H1 (cell line): ENCODE data around the gene TAF1B. TPM values are rescaled to one million over a fixed set of nuclear protein-coding genes. Genes with fewer than 3 reads are reported as not detected.

Experiments
- CBX8 ChIP-seq: fragments of 300-800, 300-1000 bp; sonication (generic); IDR thresholded peaks from 2 replicates; pipeline ENCODE4 v1.7.1; 2016; ENCODE audit warnings: low read depth, low read length, borderline replicate concordance
- EZH2 ChIP-seq: fragments of 200-600 bp; sonication (generic); IDR thresholded peaks from 2 replicates; pipeline ENCODE4 v1.7.1; 2012; ENCODE audit warnings: low read depth, mild to moderate bottlenecking, moderate library complexity, low read length, inconsistent platforms; ENCODE audit not compliant: severe bottlenecking
- PHF8 ChIP-seq: fragments of 200-600 bp; sonication (generic); conservative IDR thresholded peaks from 2 replicates; pipeline ENCODE4 v1.7.1; 2012; ENCODE audit warnings: low read depth, mild to moderate bottlenecking, inconsistent platforms, low read length, moderate library complexity
- RXRA ChIP-seq: IDR thresholded peaks from 2 replicates; pipeline ENCODE4 v1.6.1; 2011; ENCODE audit warnings: low read depth, mild to moderate bottlenecking, low read length, moderate library complexity; ENCODE audit not compliant: insufficient read depth
- SIN3A ChIP-seq, 2 experiments: IDR thresholded peaks in 1 of 2; conservative IDR thresholded peaks in 1 of 2; 2 replicates each; pipeline ENCODE4 v1.6.1; 2011 to 2012; ENCODE audit warnings: low read length in 2 of 2, improper control_type of control experiment in 1 of 2, low read depth in 1 of 2, mild to moderate bottlenecking in 1 of 2
- polyA plus RNA-seq, 7 experiments: library from polyadenylated mRNA; depleted of rRNA in 3 of 7; stranded (reverse) in 5 of 7; unstranded in 2 of 7; fragments of >200 nt in 5 of 7; fragments of 200-250 nt in 2 of 7; gene quantifications; 1 replicate in 5 of 7; 2 replicates in 1 of 7; 4 replicates in 1 of 7; pipeline versions ENCODE4 v1.2.1 to v1.2.3, GENCODE V29; 2011 to 2013; ENCODE audit warnings: missing spikeins in 2 of 7, mixed read lengths in 2 of 7
- total RNA-seq: library from RNA; stranded (reverse); fragmentation: NEBNext Ultra II Directional; extraction: Animal tissue kit (Norgen Biotek cat#: 25700); gene quantifications from 2 replicates; pipeline ENCODE4 v1.2.1, GENCODE V29; 2021
- TF ChIP-seq, protein P1 (sequence below): IDR thresholded peaks from 2 replicates; pipeline ENCODE4 v1.6.1; 2011; ENCODE audit warnings: low read depth, mild to moderate bottlenecking, low read length; ENCODE audit not compliant: insufficient read depth

The TAF1B gene
- total and polyA plus RNA-seq, 2 of the 8 experiments (the other 6 are each of a cell fraction or from before 2014, with no cell fraction given), result 6.6 to 25.2 TPM

DNA sequence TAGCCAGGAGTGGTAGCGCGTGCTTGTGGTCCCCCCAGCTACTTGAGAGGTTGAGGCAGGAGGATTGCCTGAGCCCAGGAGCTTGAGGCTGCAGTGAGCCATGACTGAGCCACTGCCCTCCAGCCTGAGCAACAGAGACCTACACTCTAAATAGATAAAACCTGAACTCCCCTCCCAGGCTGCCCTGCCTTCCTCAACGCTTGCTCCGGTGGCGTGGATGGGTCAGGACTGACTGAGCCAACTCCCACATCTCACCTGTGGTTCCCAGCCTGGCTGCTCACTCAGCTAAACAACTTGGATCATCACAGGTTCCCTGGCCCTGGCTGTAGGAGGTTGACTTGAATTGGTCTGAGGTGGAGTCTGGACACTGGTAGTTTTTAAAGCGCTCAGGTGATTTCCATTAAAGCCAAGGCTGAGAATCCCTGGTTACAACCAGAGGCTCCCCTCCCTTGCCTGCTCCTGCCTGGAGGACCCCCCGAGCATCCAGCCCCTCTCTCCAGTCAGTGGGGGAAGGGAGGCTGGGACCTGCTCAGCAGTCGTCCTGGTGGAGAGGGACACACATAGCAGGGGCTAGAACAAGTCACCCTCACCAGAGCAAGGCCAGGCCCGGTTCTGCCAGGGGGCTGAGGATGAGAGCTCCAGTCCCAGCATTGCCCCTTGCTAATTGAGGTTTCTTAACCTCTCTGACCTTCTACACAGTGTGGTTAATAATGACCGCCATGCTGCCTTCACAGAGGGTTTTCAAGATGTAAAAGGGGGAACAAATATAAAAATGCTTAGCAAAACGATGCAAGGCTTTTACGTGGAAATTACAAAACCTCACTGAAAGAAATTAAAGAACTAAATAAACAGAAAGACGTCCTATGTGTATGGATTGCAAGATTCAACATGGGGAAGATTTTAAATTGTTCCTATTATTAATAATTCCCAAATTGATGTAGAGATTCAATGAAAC lies 46.9 kb upstream of the TAF1B start (continued):
- TF ChIP-seq, protein P1, sequence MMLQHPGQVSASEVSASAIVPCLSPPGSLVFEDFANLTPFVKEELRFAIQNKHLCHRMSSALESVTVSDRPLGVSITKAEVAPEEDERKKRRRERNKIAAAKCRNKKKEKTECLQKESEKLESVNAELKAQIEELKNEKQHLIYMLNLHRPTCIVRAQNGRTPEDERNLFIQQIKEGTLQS, result no peak
- TF ChIP-seq CBX8 (no peak), SIN3A (conservative IDR thresholded peaks at IDR 0.05 in 1 of 2, IDR thresholded peaks at IDR 0.05 in 1 of 2; ENCODE audit: low read depth in 1 of 2, low read length in 2 of 2) (no peak), EZH2 (no peak), RXRA (no peak), PHF8 (no peak)
